HG02610 (cell line): Measurements from ENCODE around the gene ZYG11A.

Experiments
- ATAC-seq: cut with Tn5 transposase; IDR thresholded peaks from one replicate; pipeline ENCODE4 v1.9.1; 2021; ENCODE audit warnings: mild to moderate bottlenecking, moderate library complexity; ENCODE audit not compliant: unreplicated experiment

ZYG11A gene

GRCh38 chr1:52876843-52877242, 34.3 kb downstream of the ZYG11A start:
- ATAC-seq: no peak

GRCh38 chr1:52877554-52877953, 35.0 kb downstream of the ZYG11A start:
- ATAC-seq: no peak

GRCh38 chr1:52880206-52880605, 37.6 kb downstream of the ZYG11A start:
- no peak for ATAC-seq

GRCh38 chr1:52887483-52887882, 44.9 kb downstream of the ZYG11A start:
- no peak for ATAC-seq

GRCh38 chr1:52892424-52893215, 50.1 kb downstream of the ZYG11A start:
- no peak for ATAC-seq

GRCh38 chr1:52899445-52899894, 56.9 kb downstream of the ZYG11A start:
- ATAC-seq: no peak

- no peak for ATAC-seq
Observed at GRCh38 chr1:52900402-52900801, 57.8 kb downstream of the ZYG11A start.

- no peak for ATAC-seq
Observed at GRCh38 chr1:52901384-52901783, 58.8 kb downstream of the ZYG11A start.

GRCh38 chr1:52904208-52904926, 61.8 kb downstream of the ZYG11A start:
- no peak for ATAC-seq

GRCh38 chr1:52904927-52905698, 62.6 kb downstream of the ZYG11A start:
- no peak for ATAC-seq

- ATAC-seq: no peak
Observed at GRCh38 chr1:52906135-52906603, 63.6 kb downstream of the ZYG11A start.

GRCh38 chr1:52907068-52907811, 64.7 kb downstream of the ZYG11A start:
- no peak for ATAC-seq

- no peak for ATAC-seq
Observed at GRCh38 chr1:52907812-52908153, 65.2 kb downstream of the ZYG11A start.

GRCh38 chr1:52911541-52911940, 69.0 kb downstream of the ZYG11A start:
- no peak for ATAC-seq

- no peak for ATAC-seq
Observed at GRCh38 chr1:52913014-52913413, 70.5 kb downstream of the ZYG11A start.

- ATAC-seq: no peak
Observed at GRCh38 chr1:52913537-52913936, 71.0 kb downstream of the ZYG11A start.

- no peak for ATAC-seq
Observed at GRCh38 chr1:52914463-52914862, 71.9 kb downstream of the ZYG11A start.

- no peak for ATAC-seq
Observed at GRCh38 chr1:52915211-52915854, 72.8 kb downstream of the ZYG11A start.

GRCh38 chr1:52915855-52916220, 73.3 kb downstream of the ZYG11A start:
- ATAC-seq: no peak

- ATAC-seq: no peak
Observed at GRCh38 chr1:52916241-52916975, 73.8 kb downstream of the ZYG11A start.
